Progenitor cell of endocrine pancreas (in vitro differentiated cells): ENCODE measurements around the gene HRH1. TPM values are rescaled to one million over a fixed set of nuclear protein-coding genes. Genes with fewer than 3 reads are reported as not detected.

Source experiments
- DNase-seq: peaks from one replicate; pipeline ENCODE4 v3.0.0; 2021; ENCODE audit warnings: low spot score; ENCODE audit not compliant: unreplicated experiment
- H3K27ac Mint-ChIP-seq: 2 replicates; pipeline ENCODE4 v1.8.0; 2021; ENCODE audit warnings: mild to moderate bottlenecking, moderate library complexity, mixed read lengths
- H3K27me3 Mint-ChIP-seq: 2 replicates; pipeline ENCODE4 v1.8.0; 2021; ENCODE audit warnings: mixed read lengths
- H3K36me3 Mint-ChIP-seq: 2 replicates; pipeline ENCODE4 v1.8.0; 2022; ENCODE audit warnings: mixed read lengths; ENCODE audit not compliant: insufficient read depth
- H3K4me1 Mint-ChIP-seq: 2 replicates; pipeline ENCODE4 v1.8.0; 2021; ENCODE audit warnings: low read depth, mixed read lengths
- H3K4me3 Mint-ChIP-seq: 2 replicates; pipeline ENCODE4 v1.8.0; 2021; ENCODE audit warnings: low read depth, mild to moderate bottlenecking, moderate library complexity, mixed read lengths
- H3K9me3 Mint-ChIP-seq: 2 replicates; pipeline ENCODE4 v1.8.0; 2021; ENCODE audit warnings: low read depth, mixed read lengths
- total RNA-seq: library from RNA; stranded (reverse); gene quantifications from 2 replicates; pipeline ENCODE4 v1.2.1, GENCODE V29; 2021
- TF ChIP-seq, protein P1 (sequence below): fragments of 200-600 bp; sonication (generic); IDR thresholded peaks from one replicate; pipeline ENCODE4 v1.5.0; 2021; ENCODE audit warnings: antibody characterized with exemption, mild to moderate bottlenecking; ENCODE audit not compliant: unreplicated experiment

Gene HRH1
- total RNA-seq, 1 donor from 2014 or later: not detected

DNA sequence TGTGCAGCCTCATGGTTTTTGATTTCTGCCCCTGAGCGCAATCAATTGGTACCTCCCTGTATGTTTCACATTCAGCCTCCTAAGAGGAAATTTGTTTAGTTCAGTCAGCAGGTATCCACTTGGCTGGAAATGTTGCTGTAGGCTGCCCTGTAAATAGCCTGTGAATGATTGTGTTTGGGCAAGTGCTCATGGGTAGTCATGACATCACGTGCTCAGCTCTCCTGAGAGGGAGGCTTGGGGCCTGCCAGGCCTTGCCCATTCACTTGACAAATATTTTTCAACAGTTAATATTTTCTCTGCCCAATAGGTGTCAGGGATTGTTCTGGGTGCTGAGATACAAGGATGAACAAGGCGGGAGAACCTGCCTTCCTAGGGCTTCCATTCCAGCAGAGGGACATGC lies 13.3 kb downstream of the HRH1 start:
- H3K27ac Mint-ChIP-seq: no peak overlapping the region
- H3K4me3 Mint-ChIP-seq: no peak overlapping the region
- no peaks in the 10 kb centered on the region for H3K9me3 Mint-ChIP-seq
- H3K4me1 Mint-ChIP-seq: no peaks in the 10 kb centered on the region
- H3K27me3 Mint-ChIP-seq: peaks cover 45% of the 10 kb centered on the region
- TF ChIP-seq, protein P1, sequence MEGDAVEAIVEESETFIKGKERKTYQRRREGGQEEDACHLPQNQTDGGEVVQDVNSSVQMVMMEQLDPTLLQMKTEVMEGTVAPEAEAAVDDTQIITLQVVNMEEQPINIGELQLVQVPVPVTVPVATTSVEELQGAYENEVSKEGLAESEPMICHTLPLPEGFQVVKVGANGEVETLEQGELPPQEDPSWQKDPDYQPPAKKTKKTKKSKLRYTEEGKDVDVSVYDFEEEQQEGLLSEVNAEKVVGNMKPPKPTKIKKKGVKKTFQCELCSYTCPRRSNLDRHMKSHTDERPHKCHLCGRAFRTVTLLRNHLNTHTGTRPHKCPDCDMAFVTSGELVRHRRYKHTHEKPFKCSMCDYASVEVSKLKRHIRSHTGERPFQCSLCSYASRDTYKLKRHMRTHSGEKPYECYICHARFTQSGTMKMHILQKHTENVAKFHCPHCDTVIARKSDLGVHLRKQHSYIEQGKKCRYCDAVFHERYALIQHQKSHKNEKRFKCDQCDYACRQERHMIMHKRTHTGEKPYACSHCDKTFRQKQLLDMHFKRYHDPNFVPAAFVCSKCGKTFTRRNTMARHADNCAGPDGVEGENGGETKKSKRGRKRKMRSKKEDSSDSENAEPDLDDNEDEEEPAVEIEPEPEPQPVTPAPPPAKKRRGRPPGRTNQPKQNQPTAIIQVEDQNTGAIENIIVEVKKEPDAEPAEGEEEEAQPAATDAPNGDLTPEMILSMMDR: no peak
- DNase-seq: no peak
- H3K36me3 Mint-ChIP-seq: no peaks in the 10 kb centered on the region

DNA sequence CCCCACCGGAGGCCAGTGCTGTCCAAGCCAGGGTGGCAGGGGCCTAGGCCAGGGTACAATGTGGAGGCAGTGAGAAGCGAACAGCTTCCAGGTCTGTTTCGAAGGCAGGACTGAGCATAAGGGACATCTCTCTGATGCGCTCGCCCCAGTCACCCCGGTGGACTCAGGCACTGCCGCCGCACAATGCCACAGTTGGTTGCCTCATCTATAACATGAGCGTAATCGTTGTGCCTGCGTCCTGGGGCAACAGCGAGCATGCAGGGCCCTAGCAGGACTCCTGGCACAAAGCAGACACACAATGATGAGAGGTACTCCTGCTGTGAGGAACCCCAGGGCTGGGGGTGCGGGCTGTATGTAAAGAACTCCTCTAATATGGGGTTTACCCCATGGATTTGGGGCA lies 14.1 kb downstream of the HRH1 start:
- no peak for DNase-seq
- H3K4me1 Mint-ChIP-seq: no peaks in the 10 kb centered on the region
- H3K27me3 Mint-ChIP-seq: peaks cover 38% of the 10 kb centered on the region
- no peaks in the 10 kb centered on the region for H3K36me3 Mint-ChIP-seq
- no peaks in the 10 kb centered on the region for H3K9me3 Mint-ChIP-seq
- TF ChIP-seq, protein P1: no peak
- H3K4me3 Mint-ChIP-seq: no peak overlapping the region
- H3K27ac Mint-ChIP-seq: no peak overlapping the region

DNA sequence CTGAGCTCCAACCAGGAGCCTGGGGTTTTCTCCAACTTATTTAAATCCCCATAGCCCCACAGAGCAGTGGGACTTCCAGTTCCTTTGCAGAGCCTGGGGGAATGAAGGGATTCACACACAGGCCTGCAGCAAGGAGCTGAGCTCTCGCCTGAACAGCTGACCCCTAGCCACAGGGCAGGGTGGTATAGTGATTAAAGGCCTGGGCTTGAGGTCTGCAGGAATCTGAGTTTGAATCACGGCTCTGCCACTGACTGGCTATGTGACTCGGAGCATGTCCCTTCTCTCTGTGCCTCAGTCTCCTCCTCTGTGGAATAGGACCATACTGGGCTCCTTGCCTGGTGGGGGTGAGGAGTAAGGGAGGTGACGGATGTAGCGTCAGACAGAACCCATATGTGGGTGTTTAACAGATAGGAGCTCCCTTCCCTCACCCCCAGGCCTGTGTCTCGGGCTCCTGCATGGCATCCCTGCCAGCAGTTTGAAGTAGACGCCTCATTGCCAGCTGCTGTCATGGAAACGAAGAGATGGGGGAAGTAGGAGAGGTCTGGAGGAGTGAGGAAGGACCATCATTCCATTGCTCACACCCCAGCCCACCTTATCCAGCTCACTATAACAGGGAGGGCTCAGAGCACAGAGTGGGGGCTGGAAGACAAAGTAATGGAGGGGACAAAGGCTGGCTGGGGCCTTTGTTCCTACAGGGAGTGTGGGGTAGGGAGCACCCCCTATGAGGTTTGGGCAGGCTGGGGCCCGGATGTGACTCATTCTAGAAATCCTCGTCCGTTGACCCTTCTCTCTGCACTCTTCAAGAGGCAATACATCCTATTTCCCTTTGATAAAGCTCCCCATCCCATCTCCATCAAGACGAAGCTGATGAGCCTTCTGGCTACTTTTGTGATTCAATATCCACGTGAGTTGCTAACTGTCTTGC lies 14.8 kb downstream of the HRH1 start:
- Mint-ChIP-seq H3K27ac (no peak overlapping the region), H3K9me3 (no peaks in the 10 kb centered on the region), H3K4me1 (no peaks in the 10 kb centered on the region), H3K4me3 (no peak overlapping the region), H3K36me3 (no peaks in the 10 kb centered on the region), H3K27me3 (peaks cover 32% of the 10 kb centered on the region)
- DNase-seq: no peak
- TF ChIP-seq, protein P1: no peak

DNA sequence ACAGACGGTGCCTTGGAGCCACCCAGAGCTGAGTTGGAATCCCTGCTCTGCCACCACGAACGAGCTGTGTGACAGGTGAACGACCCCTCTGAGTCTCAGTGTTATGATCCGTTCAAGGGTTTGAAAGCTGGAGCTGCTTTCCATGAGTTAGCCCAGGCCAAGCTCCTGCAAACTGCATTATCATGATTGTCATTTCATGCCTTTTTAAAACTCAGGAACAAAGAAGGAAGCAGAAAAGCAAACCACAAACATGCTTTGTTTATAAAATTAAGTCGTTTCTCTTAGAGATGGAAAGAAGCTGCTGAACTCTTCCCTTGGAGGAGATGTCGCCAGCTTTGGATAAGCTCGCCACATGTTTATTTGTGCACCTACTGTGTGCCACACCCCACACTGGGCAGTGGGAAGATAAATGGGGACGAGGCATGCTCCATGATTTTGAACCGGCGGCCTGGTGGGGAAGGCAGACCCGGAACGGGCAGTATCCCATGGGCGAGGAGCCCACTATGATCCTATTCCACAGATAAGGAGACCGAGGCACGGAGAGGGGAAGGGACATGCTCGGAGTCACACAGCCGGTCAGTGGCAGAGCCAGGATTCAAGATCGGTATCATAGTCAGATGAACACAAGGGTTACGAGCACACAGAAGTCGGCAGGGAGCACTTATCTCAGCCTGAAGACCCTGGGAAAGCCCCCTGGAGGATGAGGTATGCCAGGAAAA lies 15.9 kb downstream of the HRH1 start:
- TF ChIP-seq, protein P1: no peak
- DNase-seq: no peak
- H3K4me3 Mint-ChIP-seq: no peak overlapping the region
- H3K27me3 Mint-ChIP-seq: peaks cover 24% of the 10 kb centered on the region
- no peaks in the 10 kb centered on the region for H3K36me3 Mint-ChIP-seq
- no peaks in the 10 kb centered on the region for H3K4me1 Mint-ChIP-seq
- H3K9me3 Mint-ChIP-seq: no peaks in the 10 kb centered on the region
- no peak overlapping the region for H3K27ac Mint-ChIP-seq

DNA sequence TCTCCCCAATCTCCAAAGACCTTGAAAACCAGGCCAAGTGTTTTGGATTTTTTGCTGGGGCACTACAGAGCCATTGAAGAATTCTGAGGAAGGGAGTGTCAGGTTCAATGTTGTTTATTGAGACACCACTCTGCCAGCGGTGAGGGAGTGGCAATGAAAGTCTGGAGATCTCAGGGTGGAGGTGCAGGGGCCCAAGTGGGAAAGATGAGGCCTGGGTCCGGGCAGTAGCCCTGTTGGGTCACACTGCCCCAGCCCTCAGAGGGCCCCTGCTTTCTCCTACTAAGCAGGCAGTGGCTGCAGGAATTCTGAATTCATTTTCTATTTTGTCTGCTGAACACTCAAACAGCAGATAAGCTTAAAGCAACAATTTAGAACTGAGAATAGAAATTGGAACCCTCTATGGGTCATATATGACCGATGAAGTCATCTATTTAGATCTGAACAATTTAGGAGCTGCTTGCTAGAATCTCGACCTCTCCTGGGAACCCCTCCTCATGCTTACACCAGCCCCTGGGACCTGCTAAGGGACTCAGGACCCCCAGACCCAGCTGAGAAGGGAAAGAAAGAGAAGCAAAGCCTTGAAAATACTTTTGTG lies 17.9 kb downstream of the HRH1 start:
- H3K27me3 Mint-ChIP-seq: peaks cover 24% of the 10 kb centered on the region
- H3K27ac Mint-ChIP-seq: no peak overlapping the region
- H3K4me3 Mint-ChIP-seq: no peak overlapping the region
- H3K9me3 Mint-ChIP-seq: no peaks in the 10 kb centered on the region
- no peaks in the 10 kb centered on the region for H3K36me3 Mint-ChIP-seq
- TF ChIP-seq, protein P1: no peak
- no peak for DNase-seq
- no peaks in the 10 kb centered on the region for H3K4me1 Mint-ChIP-seq
